HepG2 (cell line): ENCODE data around the gene RHOV. TPM values are rescaled to one million over a fixed set of nuclear protein-coding genes. Genes with fewer than 3 reads are reported as not detected.

Experiments
- ATAC-seq: fragments of 200-7000 bp; cut with Tn5 transposase; 3 replicates; pipeline ENCODE4 v1.9.1; 2020; ENCODE audit warnings: mild to moderate bottlenecking, moderate library complexity
- BruUV-seq: library from RNA; stranded (reverse); fragments of 400-500 nt; replicated peaks from 2 replicates; lab custom pipeline; 2021; lab: Mats Ljungman, UMichigan
- CTCF ChIA-PET: fragments of 300-600 bp; formaldehyde crosslinking; extraction: SDS; loops from one replicate; lab custom pipeline; 2021; ENCODE audit warnings: low total read pairs, inconsistent platforms, low intra/inter-chr PET ratio; lab: Yijun Ruan, JAX
- POLR2A ChIA-PET: fragments of 350-600 bp; sonication (Branson Sonifier 250); formaldehyde crosslinking; loops from one replicate; lab custom pipeline; 2020; ENCODE audit warnings: antibody characterized with exemption, inconsistent platforms; lab: Yijun Ruan, JAX
- DNase-seq: peaks from one replicate; pipeline ENCODE4 v3.0.0-alpha.2; 2015; ENCODE audit warnings: low spot score
- FAIRE-seq: peaks from 3 replicates; lab custom pipeline; 2011; peaks lifted over from hg19 to GRCh38; lab: Jason Lieb, UNC
- H2AFZ ChIP-seq: one replicate; pipeline ENCODE4 v1.6.1; 2011; ENCODE audit warnings: low read length, inconsistent platforms
- H3K27ac ChIP-seq: fragments of 300-600 bp; 3 replicates; pipeline ENCODE4 v1.8.0; 2011; ENCODE audit warnings: mixed run types, mild to moderate bottlenecking, mixed read lengths, low read length, inconsistent platforms; ENCODE audit not compliant: insufficient read depth; ENCODE audit errors: extremely low read length
- H3K27me3 ChIP-seq, 2 experiments: fragments of 200-600 bp in 1 of 2; 2 replicates in 1 of 2; 3 replicates in 1 of 2; pipeline versions ENCODE4 v1.6.0 to v1.8.0; 2011; ENCODE audit warnings: low read length in 2 of 2, mild to moderate bottlenecking in 2 of 2, moderate library complexity in 2 of 2, inconsistent platforms in 1 of 2; ENCODE audit not compliant: insufficient read depth in 2 of 2, control insufficient read depth in 1 of 2
- H3K36me3 ChIP-seq, 2 experiments: fragments of 200-600 bp in 1 of 2; replicated peaks in 1 of 2; 2 replicates in 1 of 2; 3 replicates in 1 of 2; pipeline versions ENCODE4 v1.5.1 to v1.8.0; 2011; ENCODE audit warnings: low read length in 2 of 2, inconsistent platforms in 1 of 2; ENCODE audit not compliant: insufficient read depth in 2 of 2, control insufficient read depth in 1 of 2
- H3K4me1 ChIP-seq: 2 replicates; pipeline ENCODE4 v1.5.1; 2012; ENCODE audit warnings: low read length, inconsistent platforms; ENCODE audit not compliant: insufficient read depth
- H3K4me2 ChIP-seq: 2 replicates; pipeline ENCODE4 v1.6.0; 2011; ENCODE audit warnings: low read depth, low read length, inconsistent platforms
- H3K4me3 ChIP-seq, 3 experiments: fragments of 200-600 bp in 1 of 3; sonication (generic), shearing (Covaris generic) in 1 of 3; replicated peaks in 1 of 3; 2 replicates each; pipeline ENCODE4 v1.5.1; 2011 to 2016; ENCODE audit warnings: low read length in 3 of 3, inconsistent platforms in 2 of 3, low read depth in 2 of 3, mild to moderate bottlenecking in 2 of 3, control low read depth in 1 of 3, mixed read lengths in 1 of 3; ENCODE audit not compliant: insufficient read depth in 1 of 3
- H3K79me2 ChIP-seq: one replicate; pipeline ENCODE4 v1.6.1; 2011; ENCODE audit warnings: low read length, inconsistent platforms; ENCODE audit not compliant: insufficient read depth
- H3K9ac ChIP-seq: 2 replicates; pipeline ENCODE4 v1.6.0; 2011; ENCODE audit warnings: mild to moderate bottlenecking, low read depth, low read length, inconsistent platforms; ENCODE audit not compliant: insufficient read depth
- H3K9me3 ChIP-seq: 2 replicates; pipeline ENCODE4 v1.5.1; 2012; ENCODE audit warnings: mild to moderate bottlenecking, low read length
- H4K20me1 ChIP-seq: 2 replicates; pipeline ENCODE4 v1.6.0; 2011; ENCODE audit warnings: inconsistent platforms, mild to moderate bottlenecking, low read length, moderate library complexity; ENCODE audit not compliant: insufficient read depth
- ELK4 ChIP-seq: sonication (generic); formaldehyde crosslinking; IDR thresholded peaks from 2 replicates; pipeline ENCODE4 v1.9.0; 2021; ENCODE audit warnings: missing genetic modification reagents, borderline replicate concordance
- JDP2 ChIP-seq: sonication (generic); formaldehyde crosslinking; IDR thresholded peaks from 2 replicates; pipeline ENCODE4 v1.8.1; 2022; ENCODE audit warnings: missing genetic modification reagents, borderline replicate concordance
- SALL1 ChIP-seq: sonication (generic); formaldehyde crosslinking; IDR thresholded peaks from 2 replicates; pipeline ENCODE4 v1.8.0; 2022; ENCODE audit warnings: mild to moderate bottlenecking, missing genetic modification reagents
- TCF7L2 ChIP-seq: IDR thresholded peaks from 2 replicates; pipeline ENCODE4 v1.6.1; 2011; ENCODE audit warnings: mild to moderate bottlenecking, low read depth, low read length, moderate library complexity
- ZMYM3 ChIP-seq: sonication (generic); formaldehyde crosslinking; IDR thresholded peaks from 2 replicates; pipeline ENCODE4 v1.5.1; 2020; ENCODE audit warnings: mild to moderate bottlenecking, missing genetic modification reagents
- ZNF292 ChIP-seq: sonication (generic); formaldehyde crosslinking; IDR thresholded peaks from 2 replicates; pipeline ENCODE4 v1.8.1; 2022; ENCODE audit warnings: mild to moderate bottlenecking, low read depth, missing genetic modification reagents, borderline replicate concordance
- ZNF317 ChIP-seq: sonication (generic); formaldehyde crosslinking; IDR thresholded peaks from 2 replicates; pipeline ENCODE4 v1.5.0; 2020; ENCODE audit warnings: mild to moderate bottlenecking, missing genetic modification reagents
- ZNF552 ChIP-seq: sonication (generic); formaldehyde crosslinking; IDR thresholded peaks from 2 replicates; pipeline ENCODE4 v1.9.0; 2022; ENCODE audit warnings: missing genetic modification reagents, mild to moderate bottlenecking, borderline replicate concordance
- ZNF768 ChIP-seq: sonication (generic); formaldehyde crosslinking; IDR thresholded peaks from 2 replicates; pipeline ENCODE4 v1.4.0; 2020; ENCODE audit warnings: missing genetic modification reagents
- WGBS: methylation state at CpG from one replicate; pipeline ENCODE4 v1.1.6; 2017; ENCODE audit warnings: low lambda C conversion rate; 5-methylcytosine and 5-hydroxymethylcytosine counted together
- in situ Hi-C: cut with HindIII; loops from 2 replicates; pipeline ENCODE4 v1.10.0; 2017; ENCODE audit warnings: low pct_unique_long_range_greater_than_20kb; ENCODE audit not compliant: extremely low pct_ligation_motif_present
- intact Hi-C: fragments of 100-400 bp; cut with micrococcal nuclease; formaldehyde crosslinking; loops from one replicate; pipeline ENCODE4 v1.10.0; 2022; ENCODE audit not compliant: unreplicated experiment
- polyA plus RNA-seq, 8 experiments: library from polyadenylated mRNA; depleted of rRNA in 3 of 8; stranded (reverse) in 7 of 8; unstranded in 1 of 8; fragments of >200 nt; fragmentation: Illumina TruSeq in 4 of 8; extraction: Trizol in 4 of 8; gene quantifications; 2 replicates each; pipeline versions ENCODE4 v1.2.1 to v1.2.3, GENCODE V29; 2011 to 2016; ENCODE audit warnings: low read depth in 4 of 8, missing spikeins in 1 of 8, mixed read lengths in 1 of 8; ENCODE audit not compliant: insufficient read depth in 1 of 8
- total RNA-seq, 5 experiments: library from RNA; depleted of rRNA; stranded (reverse); fragments of >200 nt; fragmentation: Illumina TruSeq; extraction: Trizol; gene quantifications; 2 replicates each; pipeline ENCODE4 v1.2.3, GENCODE V29; 2016; ENCODE audit warnings: low read depth in 1 of 5

RHOV gene
- total and polyA plus RNA-seq, 2 of the 13 experiments (the other 11 are each of a cell fraction or from before 2014, with no cell fraction given), result 0.17 to 0.18 TPM

GRCh38 chr15:40901053-40901443 is 27.0 kb upstream of the RHOV start:
- no peak for ATAC-seq
- peaks cover 24 to 51% of the 10 kb centered on the region in 2 experiments for H3K36me3 ChIP-seq
- no peaks in the 10 kb centered on the region for H3K9me3 ChIP-seq
- H3K27me3 ChIP-seq, result no peaks in the 10 kb centered on the region
- H3K79me2 ChIP-seq, result peaks cover under 1% of the 10 kb centered on the region
- H3K4me1 ChIP-seq, result peaks cover 9% of the 10 kb centered on the region
- H2AFZ ChIP-seq, result no peak overlapping the region
- POLR2A ChIA-PET, result no interaction called here
- H4K20me1 ChIP-seq, result no peaks in the 10 kb centered on the region
- BruUV-seq, result no TSS peak
- no peak for FAIRE-seq
- TF ChIP-seq ZNF552 (CRISPR knock-in tag) (no peak), ZNF768 (CRISPR knock-in tag) (peak; percentile 93), ELK4 (CRISPR knock-in tag) (no peak), ZNF317 (CRISPR knock-in tag) (no peak), TCF7L2 (no peak), SALL1 (no peak), ZNF292 (CRISPR knock-in tag) (no peak), ZMYM3 (CRISPR knock-in tag) (peak; percentile 36; the same call in 1 of the 2 replicates), JDP2 (CRISPR knock-in tag) (no peak)
- TF ChIP-seq, all 625 proteins: peak for 2
- CTCF ChIA-PET, result no interaction called here
- Histone ChIP-seq H3K27ac (no peak overlapping the region), H3K9ac (no peak overlapping the region), H3K4me2 (no peak overlapping the region), H3K4me3 (no peak overlapping the region)
- intact Hi-C loops, result no loop called here
- DNase-seq, result no peak
- in situ Hi-C loops, result loop anchor here (5.0 kb wide), 1 partner anchor 281 kb away; no protein-coding TSS in a partner anchor
- WGBS, result 78% methylated on average over 5 of the region's 5 CpGs
